ENCODE measurements around the gene SLC25A3.
"Not testable (repeated sequence)": the region's sequence is repeated elsewhere in the genome, so short reads cannot be mapped to it uniquely, and the experiment has no call there.

Gene SLC25A3

DNA sequence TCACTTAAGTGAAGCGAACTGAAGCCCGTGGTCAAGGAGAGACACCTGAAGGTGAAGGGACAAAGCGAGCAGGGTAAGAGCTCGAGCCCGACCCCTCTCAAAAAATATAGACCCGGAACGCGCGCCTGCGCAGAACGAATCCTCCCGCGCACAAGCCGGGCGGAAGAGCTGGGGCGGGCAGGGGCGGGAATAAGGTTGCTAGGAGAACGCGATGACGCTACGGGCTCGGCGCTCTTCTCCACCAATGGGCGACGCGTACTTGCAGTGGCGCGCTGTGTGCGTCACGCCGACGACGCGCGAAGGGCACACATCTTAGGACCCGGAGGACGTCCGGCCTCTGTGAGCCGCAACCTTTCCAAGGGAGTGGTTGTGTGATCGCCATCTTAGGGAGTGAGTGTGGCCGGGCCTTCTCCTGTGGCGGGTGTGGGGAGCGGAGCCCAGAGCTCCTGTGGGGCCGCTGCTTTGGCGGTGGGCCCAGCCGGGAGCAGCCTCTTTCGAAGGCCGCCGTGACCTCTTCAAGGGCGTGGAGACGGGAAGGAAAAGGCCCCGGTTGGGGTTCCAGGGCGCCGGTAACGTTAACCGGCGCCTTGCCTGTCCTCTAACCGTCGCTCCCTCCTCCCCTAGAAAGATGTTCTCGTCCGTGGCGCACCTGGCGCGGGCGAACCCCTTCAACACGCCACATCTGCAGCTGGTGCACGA is at the start of gene SLC25A3:
Gene SLC25A3, plus strand, starts transcription at position 336 of the 699 bp plus-strand sequence. Its CDS starts 293 bp downstream, at position 629.
- no peak for FAIRE-seq

- no peak for FAIRE-seq
Measured at GRCh38 chr12:98543701-98544100, 49.8 kb upstream of the SLC25A3 start.

DNA sequence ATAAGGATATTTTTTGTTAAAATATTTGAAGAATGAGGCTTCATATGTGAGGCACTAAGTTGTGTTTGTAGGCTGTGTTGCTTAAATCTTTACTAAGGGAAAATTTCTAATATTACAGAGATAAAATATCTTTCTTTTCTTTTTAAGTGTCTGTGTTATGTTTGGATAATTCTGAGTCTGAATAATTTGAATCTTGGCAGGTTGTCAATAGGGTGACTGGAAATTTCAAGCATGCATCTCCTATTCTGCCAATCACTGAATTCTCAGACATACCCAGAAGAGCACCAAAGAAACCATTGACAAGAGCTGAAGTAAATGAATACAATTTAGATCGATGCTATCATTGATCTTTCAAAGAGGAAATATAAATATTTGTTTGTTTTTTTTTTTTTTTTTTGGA is 48.7 kb upstream of the SLC25A3 start:
- FAIRE-seq, result no peak

DNA sequence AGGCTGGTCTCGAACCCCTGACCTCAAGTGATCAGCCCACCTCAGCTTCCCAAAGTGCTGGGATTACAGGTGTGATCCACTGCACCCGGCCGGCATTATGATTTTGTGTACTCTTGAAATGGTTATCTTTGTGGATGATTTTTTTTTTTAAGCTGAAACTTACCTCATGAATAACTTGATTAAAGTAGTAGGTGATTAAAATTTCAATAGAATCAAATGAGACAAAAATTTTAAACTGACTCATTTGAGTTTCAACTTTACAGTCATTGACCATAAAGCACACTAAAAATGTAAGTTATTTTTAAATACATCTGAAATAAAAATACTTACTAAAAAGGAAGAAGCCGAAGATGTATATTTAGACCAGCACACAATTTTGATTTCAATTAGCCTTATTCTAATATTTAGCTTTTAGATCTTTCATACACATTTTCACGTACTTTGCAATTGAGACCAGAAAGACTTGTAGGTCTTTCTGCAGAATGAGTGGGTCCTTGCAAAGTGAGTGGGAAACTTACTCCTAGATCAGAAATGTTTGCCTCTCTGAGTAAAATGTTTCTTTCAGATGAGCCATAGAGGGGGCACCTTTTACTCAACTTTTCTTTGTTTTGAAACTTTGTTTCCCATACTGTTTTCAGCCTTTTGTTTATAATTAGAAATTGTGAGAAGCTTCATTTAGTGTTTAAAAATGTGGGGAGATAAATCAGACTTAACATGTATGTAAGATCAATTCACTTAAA is 43.9 kb upstream of the SLC25A3 start:
- no peak for FAIRE-seq

- FAIRE-seq, result no peak
Measured at GRCh38 chr12:98551787-98552186, 41.7 kb upstream of the SLC25A3 start.

DNA sequence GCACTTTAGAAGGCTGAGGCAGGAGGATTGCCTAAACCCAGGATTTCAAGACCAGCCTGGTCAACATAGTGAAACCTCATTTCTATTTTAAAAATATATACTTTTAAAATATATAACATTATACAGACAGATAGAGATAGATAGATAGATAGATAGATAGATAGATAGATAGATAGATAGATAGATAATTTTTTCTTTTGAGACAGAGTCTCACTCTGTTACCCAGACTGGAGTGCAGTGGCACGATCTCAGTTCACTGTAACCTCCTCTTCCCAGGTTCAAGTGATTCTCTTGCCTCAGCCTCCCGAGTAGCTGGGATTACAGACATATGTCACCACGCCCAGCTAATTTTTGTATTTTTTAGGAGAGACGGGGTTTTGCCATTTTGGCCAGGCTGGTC is 35.4 kb upstream of the SLC25A3 start:
- FAIRE-seq, result not testable (repeated sequence)

- FAIRE-seq, result no peak
Measured at GRCh38 chr12:98559666-98560065, 33.8 kb upstream of the SLC25A3 start.

DNA sequence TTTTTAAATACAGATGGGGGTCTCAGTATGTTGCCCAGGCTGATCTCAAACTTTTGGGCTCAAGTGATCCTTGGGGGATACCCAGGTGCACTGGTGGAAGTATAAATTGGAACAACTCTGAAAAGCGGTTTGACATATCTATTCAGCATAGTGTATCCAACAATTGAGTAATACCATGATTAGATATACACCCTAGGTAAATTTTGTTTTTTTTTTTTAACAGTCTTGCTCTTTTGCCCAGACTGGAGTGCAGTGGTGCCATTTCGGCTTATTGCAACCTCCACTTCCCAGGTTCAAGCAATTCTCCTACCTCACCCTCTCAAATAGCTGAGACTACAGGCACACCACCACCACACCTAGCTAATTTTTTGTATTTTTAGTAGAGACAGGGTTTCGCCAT is 31.6 kb upstream of the SLC25A3 start:
- no peak for FAIRE-seq

DNA sequence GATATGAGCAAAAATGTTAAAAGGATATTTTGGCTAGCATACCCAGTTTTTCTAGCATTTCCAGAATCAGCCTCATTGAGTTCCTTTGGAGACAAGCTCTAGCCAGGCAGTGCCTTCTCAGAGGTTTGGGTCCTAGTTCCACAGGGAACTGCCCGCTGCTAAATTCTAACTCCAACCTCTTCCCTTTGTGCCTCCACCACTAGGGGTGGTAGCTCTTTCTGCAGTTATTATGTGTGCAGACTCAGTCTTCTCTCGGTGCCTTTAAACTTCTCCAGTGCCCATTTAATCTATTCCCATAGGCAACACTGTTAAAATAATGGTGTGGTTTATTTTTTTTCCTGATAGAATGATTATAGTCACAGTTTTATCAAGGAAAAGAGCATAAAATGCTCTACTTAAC is 21.5 kb upstream of the SLC25A3 start:
- no peak for FAIRE-seq

- FAIRE-seq, result no peak
Measured at GRCh38 chr12:98574110-98574509, 19.4 kb upstream of the SLC25A3 start.

DNA sequence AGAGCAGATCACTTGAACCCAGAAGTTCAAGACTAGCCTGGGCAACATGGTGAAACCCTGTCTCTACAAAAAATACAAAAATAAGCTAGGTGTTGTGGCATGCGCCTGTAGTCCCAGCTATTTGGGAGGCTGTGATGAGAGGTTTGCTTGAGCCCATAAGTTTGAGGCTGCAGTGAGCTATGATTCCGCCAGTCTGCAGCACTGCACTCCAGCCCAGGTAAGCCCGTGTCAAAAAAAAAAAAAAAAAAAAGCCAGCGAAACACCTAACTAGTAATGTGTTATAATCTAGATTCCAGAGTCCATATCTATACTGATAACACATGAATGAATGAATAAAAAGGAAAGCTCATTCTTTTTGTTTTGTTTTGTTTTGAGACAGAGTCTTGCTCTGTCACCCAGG is 18.5 kb upstream of the SLC25A3 start:
- FAIRE-seq, result no peak

GRCh38 chr12:98576795-98577194 is 16.7 kb upstream of the SLC25A3 start:
- not testable (repeated sequence) for FAIRE-seq

GRCh38 chr12:98578392-98578791 is 15.1 kb upstream of the SLC25A3 start:
- FAIRE-seq, result no peak

DNA sequence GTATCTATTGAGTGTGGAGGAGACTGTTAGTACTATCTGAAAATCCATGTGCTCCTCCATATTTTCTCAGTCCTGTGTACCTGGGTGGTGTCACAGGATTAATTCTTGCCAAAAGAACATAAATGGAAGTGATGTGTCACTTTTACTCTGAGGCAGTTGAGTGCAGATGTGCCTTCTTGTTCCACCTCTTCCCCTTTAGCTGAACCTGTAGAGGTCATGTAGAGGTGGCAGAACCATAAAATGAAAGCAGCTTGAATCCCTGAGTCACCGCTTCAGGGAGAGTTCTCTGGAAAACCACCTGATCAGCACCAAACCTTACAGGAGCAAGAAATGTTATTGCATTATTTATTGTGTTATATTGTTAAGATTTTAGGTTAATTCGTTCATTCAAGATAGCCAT is 14.7 kb upstream of the SLC25A3 start:
- FAIRE-seq, result no peak

- FAIRE-seq, result no peak
Measured at GRCh38 chr12:98579347-98579746, 14.1 kb upstream of the SLC25A3 start.

DNA sequence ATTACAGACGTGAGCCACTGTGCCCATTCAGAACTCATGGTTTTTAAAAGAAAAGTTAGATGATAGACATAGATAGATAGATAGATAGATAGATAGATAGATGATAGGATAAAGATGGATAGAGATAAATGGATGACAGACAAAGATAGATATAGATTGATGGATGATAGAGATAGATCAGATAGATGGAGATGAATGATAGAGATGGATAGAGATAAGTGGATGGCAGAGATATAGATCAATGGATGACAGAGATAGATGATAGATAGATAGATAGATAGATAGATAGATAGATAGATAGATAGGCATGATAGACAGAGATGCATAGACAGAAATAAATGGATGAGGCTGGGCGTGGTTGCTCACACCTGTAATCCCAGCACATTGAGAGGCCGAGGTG is 13.7 kb upstream of the SLC25A3 start:
- FAIRE-seq, result no peak

- no peak for FAIRE-seq
Measured at GRCh38 chr12:98580695-98581094, 12.8 kb upstream of the SLC25A3 start.

DNA sequence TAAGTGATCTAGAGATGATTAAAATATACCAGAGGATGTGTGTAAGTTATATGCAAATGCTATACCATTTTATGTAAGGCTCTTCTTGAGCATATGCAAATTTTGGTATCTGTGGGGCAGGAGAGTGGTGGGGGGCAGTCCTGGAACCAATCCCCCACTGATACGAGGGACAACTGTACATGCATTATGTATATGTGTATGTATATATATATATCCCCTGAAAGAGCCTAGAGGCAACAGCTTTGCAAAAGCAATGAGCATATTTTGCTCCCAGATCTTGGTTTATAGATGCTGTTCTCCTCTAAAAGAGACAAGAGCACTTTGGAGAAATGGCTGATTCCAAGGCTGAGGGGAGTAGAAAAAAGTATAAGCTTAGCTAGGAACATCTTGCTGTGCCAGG is 12.4 kb upstream of the SLC25A3 start:
- no peak for FAIRE-seq

- no peak for FAIRE-seq
Measured at GRCh38 chr12:98582093-98582492, 11.4 kb upstream of the SLC25A3 start.

GRCh38 chr12:98587084-98587483 is 6.4 kb upstream of the SLC25A3 start:
- FAIRE-seq, result no peak

DNA sequence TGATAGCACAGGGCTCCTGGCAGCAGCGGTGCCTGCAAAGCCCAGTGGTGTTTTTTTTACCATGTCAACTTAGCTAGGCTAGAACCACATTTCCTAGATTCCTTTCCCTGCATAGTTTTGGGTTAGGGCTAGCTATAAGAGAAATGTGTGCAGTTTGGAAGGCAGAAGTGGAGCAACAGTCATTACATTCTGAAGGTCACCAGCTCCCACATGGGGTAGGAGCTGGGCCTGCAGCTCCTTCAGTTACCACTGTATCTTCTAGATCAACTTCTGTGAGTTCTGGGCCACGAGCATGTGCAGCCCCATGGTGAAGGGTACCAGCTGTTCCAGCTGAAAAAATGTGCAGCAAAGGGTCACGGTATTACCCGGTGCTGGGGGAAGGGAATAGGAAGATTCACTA is 2.3 kb upstream of the SLC25A3 start:
- no peak for FAIRE-seq

DNA sequence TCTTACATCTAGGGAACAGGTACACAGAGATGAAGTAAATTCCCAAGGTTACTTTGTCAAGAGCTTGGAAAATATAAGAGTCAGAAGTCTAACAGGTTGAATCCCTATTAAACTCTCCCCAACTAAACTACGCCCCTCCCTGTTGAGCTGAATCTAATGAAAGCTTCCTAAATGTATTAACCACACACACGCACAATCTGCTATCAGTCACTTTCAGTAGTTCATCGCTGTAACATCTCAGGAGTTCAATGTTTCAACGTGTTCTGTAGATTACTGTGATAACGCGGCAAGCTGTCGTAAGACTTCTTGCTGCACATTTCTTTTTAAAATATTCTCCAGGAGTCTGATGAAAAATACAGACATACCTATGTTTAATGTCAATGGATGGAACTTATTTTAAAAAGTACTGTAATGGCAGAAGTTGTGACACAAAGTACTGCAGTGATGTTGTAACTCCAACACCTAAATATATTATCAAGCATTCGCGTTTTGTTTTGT is 612 bp upstream of the SLC25A3 start:
- no peak for FAIRE-seq

- no peak for FAIRE-seq
Measured at GRCh38 chr12:98594050-98594835, 757 bp downstream of the SLC25A3 start.
